Activated CD4-positive, alpha-beta T cell treated with anti-CD3 and anti-CD28 coated beads, Interleukin-2, amount 10 ng/mL, durations not matched to agents 7 days and 5 days (primary cell): ENCODE results near the gene CDPF1. TPM values are rescaled to one million over a fixed set of nuclear protein-coding genes. Genes with fewer than 3 reads are reported as not detected.
A peak's percentile ranks its signal among the peaks of the same experiment; 100 is the strongest.

Experiments used
- CTCF ChIA-PET: fragments of 350-600 bp; sonication (Branson Sonifier 250); formaldehyde crosslinking; loops from one replicate; lab custom pipeline; 2021; ENCODE audit warnings: antibody characterized with exemption; lab: Charles Lee
- POLR2A ChIA-PET: fragments of 350-600 bp; sonication (Branson Sonifier 250); formaldehyde crosslinking; loops from one replicate; lab custom pipeline; 2021; ENCODE audit warnings: antibody characterized with exemption; lab: Charles Lee
- DNase-seq: peaks from one replicate; pipeline ENCODE4 v3.0.0-alpha.2; 2020
- H3K27ac Mint-ChIP-seq: one replicate; pipeline ENCODE4 v1.8.0; 2021; ENCODE audit warnings: mild to moderate bottlenecking, moderate library complexity, mixed read lengths
- H3K27me3 Mint-ChIP-seq: one replicate; pipeline ENCODE4 v1.8.0; 2021; ENCODE audit warnings: mixed read lengths
- H3K36me3 Mint-ChIP-seq: one replicate; pipeline ENCODE4 v1.8.0; 2021; ENCODE audit warnings: low read depth, mixed read lengths
- H3K4me1 Mint-ChIP-seq: one replicate; pipeline ENCODE4 v1.8.0; 2021; ENCODE audit warnings: mixed read lengths
- H3K4me3 Mint-ChIP-seq: one replicate; pipeline ENCODE4 v1.8.0; 2021; ENCODE audit warnings: mild to moderate bottlenecking, moderate library complexity, mixed read lengths
- H3K9me3 Mint-ChIP-seq: one replicate; pipeline ENCODE4 v1.8.0; 2021; ENCODE audit warnings: mixed read lengths
- total RNA-seq, 2 experiments: library from RNA; stranded (reverse); gene quantifications; one replicate each; pipeline ENCODE4 v1.2.3, GENCODE V29; 2021

CDPF1 gene
- total RNA-seq, 2 experiments from 2014 or later: 9.2 to 10.8 TPM

DNA sequence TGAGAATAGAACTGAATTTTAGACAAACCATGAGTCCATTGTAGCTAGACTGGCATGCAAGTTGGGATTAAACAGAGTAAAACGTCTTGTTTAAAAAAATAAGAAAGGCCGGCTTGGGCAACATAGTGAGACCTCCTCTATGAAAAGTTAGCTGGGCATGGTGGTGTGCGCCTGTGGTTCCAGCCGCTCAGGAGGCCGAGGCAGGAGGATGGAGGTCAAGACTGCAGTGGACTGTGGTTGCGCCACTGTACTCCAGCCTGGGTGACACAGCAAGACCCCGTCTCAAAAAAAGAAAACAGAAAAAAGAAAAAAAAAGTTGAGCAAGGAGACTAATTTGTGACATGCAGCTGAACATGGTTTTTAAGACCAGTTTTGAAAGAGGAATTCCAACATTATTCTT lies 23.5 kb downstream of the CDPF1 start:
- Mint-ChIP-seq H3K4me1 (no peaks in the 10 kb centered on the region), H3K4me3 (no peak overlapping the region), H3K27me3 (no peaks in the 10 kb centered on the region), H3K27ac (no peak overlapping the region), H3K36me3 (no peaks in the 10 kb centered on the region), H3K9me3 (peaks cover 3% of the 10 kb centered on the region)
- CTCF ChIA-PET: interaction anchor here (1.1 kb wide), 1 partner anchor 141 kb away, joined by 3 read pairs; no protein-coding TSS in a partner anchor
- no peak for DNase-seq
- POLR2A ChIA-PET: no interaction called here

DNA sequence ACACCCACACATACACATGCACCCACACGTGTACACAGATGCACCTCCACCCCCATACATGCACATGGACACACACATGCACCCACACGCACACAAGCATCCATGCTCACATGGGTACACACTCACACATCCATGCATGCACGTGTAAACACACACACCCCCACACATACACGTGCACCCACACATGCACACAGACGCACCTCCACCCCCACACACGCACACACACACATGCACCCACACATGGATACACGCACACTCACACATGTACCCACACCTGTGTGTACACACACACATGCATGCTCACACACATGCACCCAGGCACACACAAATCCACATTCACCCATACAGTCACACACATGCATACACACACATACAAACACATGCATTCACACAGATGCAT lies 24.5 kb downstream of the CDPF1 start:
- ChIA-PET POLR2A (no interaction called here), CTCF (no interaction called here)
- Mint-ChIP-seq H3K4me1 (peaks cover 5% of the 10 kb centered on the region), H3K27me3 (no peaks in the 10 kb centered on the region), H3K27ac (no peak overlapping the region), H3K4me3 (no peak overlapping the region), H3K9me3 (peaks cover 3% of the 10 kb centered on the region), H3K36me3 (peaks cover 6% of the 10 kb centered on the region)
- no peak for DNase-seq

DNA sequence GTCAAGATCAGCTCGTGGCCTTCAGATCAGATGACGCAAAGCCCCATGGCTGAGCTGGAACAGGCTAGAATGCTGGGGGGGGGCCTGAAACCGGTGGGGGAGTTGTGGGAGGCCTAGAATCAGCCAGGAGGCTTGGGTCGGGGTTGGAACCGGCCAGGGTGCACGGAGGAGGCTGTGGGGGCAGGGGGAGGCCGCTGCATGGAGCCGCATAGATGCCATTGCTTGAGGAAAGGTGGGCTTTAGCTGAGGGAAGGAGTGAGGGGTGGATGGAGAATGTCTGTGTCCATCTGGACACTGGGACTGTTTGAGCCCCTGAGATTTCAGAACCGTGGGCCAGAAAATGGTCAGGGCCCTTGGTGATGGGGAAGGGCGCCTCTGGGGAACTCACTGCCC lies 25.2 kb downstream of the CDPF1 start:
- H3K9me3 Mint-ChIP-seq: peaks cover 3% of the 10 kb centered on the region
- H3K4me1 Mint-ChIP-seq: peaks cover 7% of the 10 kb centered on the region
- H3K4me3 Mint-ChIP-seq: no peak overlapping the region
- ChIA-PET POLR2A (no interaction called here), CTCF (no interaction called here)
- H3K36me3 Mint-ChIP-seq: peaks cover 11% of the 10 kb centered on the region
- H3K27me3 Mint-ChIP-seq: no peaks in the 10 kb centered on the region
- no peak for DNase-seq
- H3K27ac Mint-ChIP-seq: no peak overlapping the region

DNA sequence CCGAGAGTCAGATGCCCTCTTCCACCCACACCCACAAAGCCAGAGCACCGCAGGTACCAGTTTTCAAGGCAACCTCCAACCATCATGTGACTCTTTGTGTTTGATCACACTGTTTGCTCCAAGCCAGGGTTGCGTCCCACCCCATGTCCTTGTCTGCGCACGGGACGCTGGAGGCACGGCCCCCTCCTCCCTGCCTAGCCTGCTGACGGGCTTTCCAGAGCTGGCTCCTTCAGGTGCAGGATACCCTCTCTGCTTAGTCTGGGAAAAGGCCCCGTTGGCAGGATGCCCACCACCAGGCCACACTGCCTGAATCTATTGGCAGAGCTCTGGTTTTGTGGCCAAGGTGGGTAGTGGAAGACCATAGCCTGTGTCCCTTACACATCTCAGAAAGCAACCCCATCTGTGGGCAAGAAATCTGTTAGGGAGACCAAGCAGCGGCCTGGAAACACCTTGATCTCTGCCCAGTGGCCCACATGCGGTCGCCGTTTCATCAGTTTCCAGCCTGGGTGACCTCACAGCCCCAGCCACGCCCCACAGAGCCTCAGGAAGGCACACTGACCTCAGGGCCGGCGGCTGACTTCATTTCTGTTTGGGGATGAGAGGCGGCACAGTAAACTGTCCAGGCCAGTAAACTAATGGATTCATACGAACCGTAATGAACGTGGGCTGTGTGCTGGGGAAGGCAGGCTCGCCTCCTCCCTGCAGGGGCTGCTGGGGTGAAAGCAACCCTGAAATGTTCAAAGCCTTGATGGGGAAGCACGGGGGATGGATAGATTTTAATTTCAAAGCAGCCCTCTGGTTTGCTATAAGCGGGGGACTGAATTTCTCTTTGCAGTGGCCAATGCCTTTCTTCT lies 25.8 kb downstream of the CDPF1 start:
- no peak overlapping the region for H3K27ac Mint-ChIP-seq
- ChIA-PET POLR2A (no interaction called here), CTCF (interaction anchor here (0.6 kb wide), 1 partner anchor 39 kb away, joined by 3 read pairs; the partner anchor contains the start of gene PKDREJ)
- H3K4me3 Mint-ChIP-seq: no peak overlapping the region
- no peak for DNase-seq
- H3K36me3 Mint-ChIP-seq: peaks cover 16% of the 10 kb centered on the region
- H3K27me3 Mint-ChIP-seq: no peaks in the 10 kb centered on the region
- peaks cover 13% of the 10 kb centered on the region for H3K4me1 Mint-ChIP-seq
- H3K9me3 Mint-ChIP-seq: peaks cover 3% of the 10 kb centered on the region

DNA sequence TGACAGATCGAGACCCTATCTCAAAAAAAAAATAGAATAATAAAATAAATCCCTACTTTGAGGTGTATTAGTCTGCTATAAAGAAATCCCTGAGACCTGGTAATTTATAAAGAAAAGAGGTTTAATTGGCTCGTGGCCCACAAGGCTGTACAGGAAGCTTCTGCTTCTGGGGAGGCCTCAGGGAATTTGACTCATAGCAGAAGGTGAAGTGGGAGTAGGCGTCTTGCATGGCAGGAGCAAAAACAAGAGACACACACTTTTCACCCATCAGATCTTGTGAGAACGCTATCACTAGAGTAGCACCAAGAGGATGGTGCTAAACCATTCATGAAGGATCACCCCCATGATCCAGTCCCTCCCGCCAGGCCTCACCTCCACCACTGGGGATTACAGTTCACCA lies 29.2 kb downstream of the CDPF1 start:
- H3K27ac Mint-ChIP-seq: no peak overlapping the region
- H3K9me3 Mint-ChIP-seq: peaks cover 3% of the 10 kb centered on the region
- ChIA-PET CTCF (no interaction called here), POLR2A (no interaction called here)
- DNase-seq: no peak
- peaks cover 16% of the 10 kb centered on the region for H3K4me1 Mint-ChIP-seq
- H3K36me3 Mint-ChIP-seq: peaks cover 26% of the 10 kb centered on the region
- no peaks in the 10 kb centered on the region for H3K27me3 Mint-ChIP-seq
- H3K4me3 Mint-ChIP-seq: no peak overlapping the region

DNA sequence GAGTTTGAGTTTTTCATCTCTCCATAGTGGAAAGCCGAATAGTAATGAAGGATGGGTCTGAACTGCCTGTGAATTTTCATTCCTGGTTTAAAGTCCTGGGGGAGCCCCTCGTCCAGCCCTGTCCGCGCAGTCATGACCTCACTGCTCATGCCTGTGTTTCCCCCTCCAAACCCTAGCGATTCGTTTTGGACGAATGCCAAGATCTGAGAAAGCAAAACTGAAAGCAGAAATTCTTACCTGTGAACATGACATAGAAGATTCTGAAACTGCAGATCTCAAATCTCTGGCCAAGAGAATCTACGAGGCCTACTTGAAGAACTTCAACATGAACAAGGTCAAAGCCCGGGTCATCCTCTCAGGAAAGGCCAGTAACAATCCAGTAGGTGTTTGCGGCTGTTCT lies 30.5 kb downstream of the CDPF1 start:
- H3K27me3 Mint-ChIP-seq: no peaks in the 10 kb centered on the region
- H3K4me1 Mint-ChIP-seq: peaks cover 16% of the 10 kb centered on the region
- H3K27ac Mint-ChIP-seq: peak overlapping the region; percentile 58
- ChIA-PET CTCF (no interaction called here), POLR2A (no interaction called here)
- no peaks in the 10 kb centered on the region for H3K9me3 Mint-ChIP-seq
- DNase-seq: peak; percentile 45
- peaks cover 31% of the 10 kb centered on the region for H3K36me3 Mint-ChIP-seq
- no peak overlapping the region for H3K4me3 Mint-ChIP-seq

DNA sequence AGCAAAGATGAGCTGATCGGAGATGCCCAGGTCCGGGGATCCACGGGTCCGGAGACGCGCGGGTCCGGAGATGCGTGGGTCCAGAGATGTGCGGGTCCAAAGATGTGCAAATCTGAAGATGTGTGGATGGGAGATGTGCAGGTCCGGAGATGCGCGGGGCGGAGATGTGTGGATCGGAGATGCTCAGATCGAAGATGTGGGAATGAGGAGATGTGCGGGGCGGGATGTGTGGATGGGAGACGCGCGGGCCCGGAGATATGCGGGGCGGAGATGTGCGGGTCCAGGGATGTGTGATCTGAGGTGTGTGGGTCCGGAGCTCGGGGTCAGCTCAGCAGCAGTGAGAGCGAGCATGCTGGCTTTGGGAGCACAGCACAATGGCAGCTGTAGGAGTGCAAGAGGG lies 35.5 kb downstream of the CDPF1 start:
- DNase-seq: no peak
- no peaks in the 10 kb centered on the region for H3K27me3 Mint-ChIP-seq
- no peak overlapping the region for H3K4me3 Mint-ChIP-seq
- H3K27ac Mint-ChIP-seq: no peak overlapping the region
- peaks cover 54% of the 10 kb centered on the region for H3K36me3 Mint-ChIP-seq
- POLR2A ChIA-PET: interaction anchor here (0.5 kb wide), 1 partner anchor 18 kb away, joined by 4 read pairs; no protein-coding TSS in a partner anchor
- CTCF ChIA-PET: no interaction called here
- H3K9me3 Mint-ChIP-seq: peaks cover 12% of the 10 kb centered on the region
- peaks cover 12% of the 10 kb centered on the region for H3K4me1 Mint-ChIP-seq

DNA sequence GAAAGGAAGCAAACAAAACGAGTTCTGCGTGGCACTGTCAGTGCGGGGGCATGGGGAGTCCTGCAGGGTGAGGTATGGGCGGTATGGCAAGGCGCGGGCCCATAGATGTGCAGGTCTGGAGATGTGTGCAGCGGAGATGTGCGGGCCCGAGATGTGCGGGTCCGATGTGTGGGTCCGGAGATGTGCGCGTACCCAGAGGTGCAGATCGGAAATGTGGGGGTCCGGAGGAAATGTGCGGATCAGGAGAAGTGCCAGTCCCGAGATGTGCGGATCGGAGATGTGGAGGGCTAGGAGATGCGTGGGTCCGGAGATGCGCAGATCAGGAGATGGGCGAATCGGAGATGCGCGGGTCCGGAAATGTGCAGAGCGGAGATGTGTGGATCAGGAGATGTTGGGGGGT lies 35.9 kb downstream of the CDPF1 start:
- no peak overlapping the region for H3K27ac Mint-ChIP-seq
- ChIA-PET POLR2A (no interaction called here), CTCF (no interaction called here)
- peaks cover 16% of the 10 kb centered on the region for H3K9me3 Mint-ChIP-seq
- peaks cover 7% of the 10 kb centered on the region for H3K4me1 Mint-ChIP-seq
- DNase-seq: no peak
- H3K4me3 Mint-ChIP-seq: no peak overlapping the region
- peaks cover 54% of the 10 kb centered on the region for H3K36me3 Mint-ChIP-seq
- H3K27me3 Mint-ChIP-seq: no peaks in the 10 kb centered on the region

DNA sequence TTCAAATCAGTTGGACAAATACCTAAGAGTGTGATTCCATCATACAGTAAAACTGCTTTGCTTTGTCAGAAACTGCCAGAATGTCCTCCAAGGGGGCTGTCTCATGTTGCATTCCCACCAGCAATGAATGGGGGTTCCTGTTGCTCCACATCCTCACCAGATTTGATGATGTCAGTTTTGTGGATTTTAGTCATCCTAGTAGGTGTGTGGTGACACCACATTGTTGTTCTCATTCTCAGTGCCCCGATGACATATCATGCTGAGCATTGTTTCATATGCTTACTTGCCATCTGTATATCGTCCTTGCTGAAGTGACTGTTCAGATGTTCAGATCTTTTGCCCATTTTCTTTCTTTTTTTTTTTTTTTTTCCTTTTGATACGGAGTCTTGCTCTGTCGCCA lies 37.0 kb downstream of the CDPF1 start:
- DNase-seq: no peak
- peaks cover 6% of the 10 kb centered on the region for H3K4me1 Mint-ChIP-seq
- CTCF ChIA-PET: no interaction called here
- H3K4me3 Mint-ChIP-seq: no peak overlapping the region
- H3K36me3 Mint-ChIP-seq: peaks cover 57% of the 10 kb centered on the region
- POLR2A ChIA-PET: no interaction called here
- no peak overlapping the region for H3K27ac Mint-ChIP-seq
- peaks cover 24% of the 10 kb centered on the region for H3K9me3 Mint-ChIP-seq
- no peaks in the 10 kb centered on the region for H3K27me3 Mint-ChIP-seq

DNA sequence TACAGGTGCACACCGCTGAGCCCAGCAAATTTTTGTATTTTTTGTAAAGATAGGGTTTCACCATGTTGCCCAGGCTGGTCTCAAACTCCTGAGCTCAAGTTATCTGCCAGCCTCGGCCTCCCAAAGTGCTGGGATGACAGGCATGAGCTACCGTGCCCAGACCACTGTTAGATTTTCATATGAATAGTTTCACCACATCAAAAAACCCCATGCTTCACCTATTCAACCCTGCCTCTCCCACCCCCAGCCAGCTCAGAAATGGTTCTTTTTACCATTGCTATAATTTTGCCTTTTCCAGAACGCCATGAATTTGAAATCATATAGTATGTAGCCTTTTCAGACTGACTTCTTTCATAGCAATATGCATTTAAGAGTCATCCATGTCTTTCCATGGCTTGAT lies 37.9 kb downstream of the CDPF1 start:
- Mint-ChIP-seq H3K9me3 (peaks cover 24% of the 10 kb centered on the region), H3K27ac (no peak overlapping the region), H3K27me3 (no peaks in the 10 kb centered on the region), H3K36me3 (peaks cover 57% of the 10 kb centered on the region), H3K4me3 (no peak overlapping the region), H3K4me1 (peaks cover 6% of the 10 kb centered on the region)
- DNase-seq: no peak
- ChIA-PET CTCF (no interaction called here), POLR2A (no interaction called here)

DNA sequence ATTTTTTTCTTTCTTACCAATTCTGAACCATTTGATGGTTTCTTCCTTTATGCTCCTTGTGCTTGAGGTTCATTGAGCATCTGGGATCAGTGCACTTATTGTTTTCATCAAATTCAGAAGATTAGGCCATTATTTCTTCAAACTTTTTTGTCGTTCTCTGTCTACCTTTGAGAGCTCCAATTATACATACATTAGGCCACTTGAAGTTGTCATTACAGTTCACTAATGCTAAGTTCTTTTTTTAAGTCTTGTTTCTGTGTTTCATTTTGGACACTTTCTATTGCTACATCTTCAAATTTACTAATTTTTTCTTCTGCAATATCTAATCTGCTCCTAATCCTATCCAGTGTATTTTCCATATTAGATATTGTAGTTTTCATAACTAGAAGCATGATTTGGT lies 40.8 kb downstream of the CDPF1 start:
- Mint-ChIP-seq H3K27ac (no peak overlapping the region), H3K36me3 (peaks cover 51% of the 10 kb centered on the region), H3K27me3 (no peaks in the 10 kb centered on the region), H3K4me3 (no peak overlapping the region), H3K4me1 (peaks cover 6% of the 10 kb centered on the region), H3K9me3 (peaks cover 24% of the 10 kb centered on the region)
- DNase-seq: no peak
- CTCF ChIA-PET: no interaction called here
- POLR2A ChIA-PET: no interaction called here

DNA sequence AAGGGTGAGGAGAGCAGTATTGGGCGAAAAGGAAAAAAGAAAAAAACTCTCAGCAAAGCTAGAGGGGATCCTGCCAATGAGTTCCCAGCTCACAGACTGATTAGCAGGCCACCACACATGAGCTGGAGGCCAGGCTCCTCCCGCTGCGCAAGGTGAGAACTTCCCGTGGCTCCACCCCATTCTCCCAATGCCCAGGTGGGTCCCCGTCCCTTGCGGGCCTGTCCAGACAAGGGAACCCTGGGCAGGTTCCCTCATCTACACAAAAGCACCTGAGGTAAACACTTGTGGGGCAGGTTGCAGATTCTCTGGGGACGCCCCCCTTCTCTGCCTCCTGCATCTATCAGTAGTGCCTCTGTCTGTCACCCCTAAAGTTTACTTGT lies 46.5 kb downstream of the CDPF1 start:
- H3K4me3 Mint-ChIP-seq: no peak overlapping the region
- peaks cover 8% of the 10 kb centered on the region for H3K36me3 Mint-ChIP-seq
- ChIA-PET POLR2A (no interaction called here), CTCF (interaction anchor here (0.6 kb wide), 1 partner anchor 960 kb away, joined by 3 read pairs; no protein-coding TSS in a partner anchor)
- no peaks in the 10 kb centered on the region for H3K4me1 Mint-ChIP-seq
- H3K27ac Mint-ChIP-seq: no peak overlapping the region
- H3K9me3 Mint-ChIP-seq: peaks cover 2% of the 10 kb centered on the region
- no peak for DNase-seq
- no peaks in the 10 kb centered on the region for H3K27me3 Mint-ChIP-seq

DNA sequence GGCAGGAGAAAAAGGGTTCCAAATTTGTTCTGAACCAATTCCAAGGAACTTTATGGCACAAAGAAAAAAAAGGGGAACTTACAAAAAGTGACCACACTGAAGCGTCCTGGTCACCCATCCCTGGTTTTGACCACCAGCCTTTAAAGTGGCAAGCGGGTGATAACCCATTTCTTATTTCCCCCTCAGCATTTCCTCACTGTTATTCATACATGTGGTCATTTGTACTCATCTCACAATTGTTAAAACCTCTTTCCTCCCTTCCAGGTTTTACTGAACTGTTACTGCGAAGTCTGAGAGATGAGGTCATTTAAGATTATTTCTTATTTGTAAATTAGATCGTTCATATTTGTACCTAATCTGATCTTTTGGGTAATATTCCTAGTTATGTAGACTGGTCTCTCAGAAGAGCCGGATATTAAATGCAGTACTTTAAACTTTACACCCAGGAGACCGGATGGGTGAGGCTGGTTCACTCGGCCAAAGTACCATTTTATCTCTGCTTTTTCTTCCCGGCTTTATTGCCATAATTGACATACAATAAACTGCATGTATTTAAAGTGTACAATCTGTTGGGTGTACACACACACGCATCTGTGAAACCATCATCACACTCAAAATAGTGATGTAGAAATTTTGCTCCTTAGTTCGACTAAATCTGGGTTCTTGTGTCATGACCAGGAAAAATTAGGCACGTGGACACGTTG lies 47.0 kb downstream of the CDPF1 start:
- H3K4me3 Mint-ChIP-seq: no peak overlapping the region
- DNase-seq: no peak
- H3K27me3 Mint-ChIP-seq: no peaks in the 10 kb centered on the region
- CTCF ChIA-PET: interaction anchor here (0.6 kb wide), 1 partner anchor 960 kb away, joined by 3 read pairs; no protein-coding TSS in a partner anchor
- POLR2A ChIA-PET: no interaction called here
- H3K27ac Mint-ChIP-seq: no peak overlapping the region
- no peaks in the 10 kb centered on the region for H3K4me1 Mint-ChIP-seq
- no peaks in the 10 kb centered on the region for H3K9me3 Mint-ChIP-seq
- peaks cover 5% of the 10 kb centered on the region for H3K36me3 Mint-ChIP-seq
